GM19238 (cell line): ENCODE measurements around the gene RPS24.
"Not testable (repeated sequence)": the region's sequence is repeated elsewhere in the genome, so short reads cannot be mapped to it uniquely, and the experiment has no call there.

ENCODE experiments used
- DNase-seq: peaks from one replicate; pipeline ENCODE4 v3.0.0; 2011; ENCODE audit warnings: low spot score; ENCODE audit not compliant: insufficient read length

RPS24 gene

GRCh38 chr10:78047314-78047891, 13.7 kb downstream of the RPS24 start:
- peak; percentile 39 for DNase-seq

- DNase-seq, result no peak
These were observed 16.2 kb downstream of the RPS24 start for GRCh38 chr10:78049851-78050250.

GRCh38 chr10:78053211-78053868, 19.7 kb downstream of the RPS24 start:
- DNase-seq, result no peak

- no peak for DNase-seq
These were observed 24.9 kb downstream of the RPS24 start for GRCh38 chr10:78058562-78058961.

- DNase-seq, result no peak
These were observed 26.4 kb downstream of the RPS24 start for GRCh38 chr10:78059906-78060702.

- no peak for DNase-seq
These were observed 28.6 kb downstream of the RPS24 start for GRCh38 chr10:78062296-78062695.

- DNase-seq, result no peak
These were observed 29.6 kb downstream of the RPS24 start for GRCh38 chr10:78063236-78063635.

GRCh38 chr10:78064919-78065318, 31.3 kb downstream of the RPS24 start:
- not testable (repeated sequence) for DNase-seq

- DNase-seq, result no peak
These were observed 31.9 kb downstream of the RPS24 start for GRCh38 chr10:78065611-78066010.

- DNase-seq, result no peak
These were observed 32.3 kb downstream of the RPS24 start for GRCh38 chr10:78066012-78066411.

- no peak for DNase-seq
These were observed 33.2 kb downstream of the RPS24 start for GRCh38 chr10:78066728-78067430.

- no peak for DNase-seq
These were observed 35.5 kb downstream of the RPS24 start for GRCh38 chr10:78069151-78069550.

- DNase-seq, result not testable (repeated sequence)
These were observed 36.4 kb downstream of the RPS24 start for GRCh38 chr10:78070064-78070463.

- DNase-seq, result no peak
These were observed 37.1 kb downstream of the RPS24 start for GRCh38 chr10:78070726-78071125.

- no peak for DNase-seq
These were observed 37.6 kb downstream of the RPS24 start for GRCh38 chr10:78071140-78071856.

- DNase-seq, result no peak
These were observed 38.2 kb downstream of the RPS24 start for GRCh38 chr10:78071857-78072179.

GRCh38 chr10:78072504-78072903, 38.8 kb downstream of the RPS24 start:
- no peak for DNase-seq

- not testable (repeated sequence) for DNase-seq
These were observed 42.1 kb downstream of the RPS24 start for GRCh38 chr10:78075806-78076205.

GRCh38 chr10:78078539-78079330, 45.1 kb downstream of the RPS24 start:
- DNase-seq, result no peak

- no peak for DNase-seq
These were observed 45.7 kb downstream of the RPS24 start for GRCh38 chr10:78079411-78079810.

- DNase-seq, result no peak
These were observed 47.6 kb downstream of the RPS24 start for GRCh38 chr10:78081292-78081691.
